ENCODE results near the gene TXK. TPM values are rescaled to one million over a fixed set of nuclear protein-coding genes. Genes with fewer than 3 reads are reported as not detected.

Gene TXK
- total RNA-seq, 2 donors from 2014 or later = 2.7 to 2.8 TPM

GRCh38 chr4:48130100-48130499, 4.0 kb downstream of the TXK start:
- H3K36me3 ChIP-seq = no peaks in the 10 kb centered on the region
- no peak overlapping the region for H3K4me3 ChIP-seq

GRCh38 chr4:48129307-48130014, 4.6 kb downstream of the TXK start:
- no peak for ATAC-seq (ENCODE audit: insufficient number of reproducible peaks, low FRiP score, low read depth)
- Histone ChIP-seq H3K9me3 (no peaks in the 10 kb centered on the region), H3K4me1 (ENCODE audit: control insufficient read depth in 1 of 2, low read depth in 2 of 2) (peaks cover 14 to 27% of the 10 kb centered on the region in 2 donors), H3K4me3 (no peak overlapping the region), H3K36me3 (no peaks in the 10 kb centered on the region), H3K27ac (no peak overlapping the region), H3K27me3 (replicated peaks; ENCODE audit: insufficient read depth) (no peaks in the 10 kb centered on the region)
- no peak for DNase-seq (ENCODE audit: low spot score)
- no peak for TF ChIP-seq CTCF (IDR thresholded peaks at IDR 0.05)

More at GRCh38 chr4:48130100-48130499, 4.0 kb downstream of the TXK start:
- ATAC-seq (ENCODE audit: insufficient number of reproducible peaks, low FRiP score, low read depth) = no peak
- Histone ChIP-seq H3K27me3 (replicated peaks; ENCODE audit: insufficient read depth) (no peaks in the 10 kb centered on the region), H3K9me3 (no peaks in the 10 kb centered on the region), H3K27ac (no peak overlapping the region), H3K4me1 (ENCODE audit: control insufficient read depth in 1 of 2, low read depth in 2 of 2) (peaks cover 14 to 27% of the 10 kb centered on the region in 2 donors)
- DNase-seq (ENCODE audit: low spot score) = no peak
- no peak for TF ChIP-seq CTCF (IDR thresholded peaks at IDR 0.05)

- peak; percentile 49 for TF ChIP-seq CTCF (IDR thresholded peaks at IDR 0.05)
- Histone ChIP-seq H3K9me3 (no peaks in the 10 kb centered on the region), H3K36me3 (no peaks in the 10 kb centered on the region), H3K4me3 (peak overlapping the region; percentile 67), H3K27me3 (replicated peaks; ENCODE audit: insufficient read depth) (no peaks in the 10 kb centered on the region), H3K27ac (peak overlapping the region; percentile 70 to 77), H3K4me1 (ENCODE audit: control insufficient read depth in 1 of 2, low read depth in 2 of 2) (peaks cover 14 to 27% of the 10 kb centered on the region in 2 donors)
- ATAC-seq (ENCODE audit: insufficient number of reproducible peaks, low FRiP score, low read depth) (peak; percentile 49), DNase-seq (ENCODE audit: low spot score) (peak; percentile 5)
Measured at GRCh38 chr4:48127682-48128404, 6.2 kb downstream of the TXK start.

- TF ChIP-seq CTCF (IDR thresholded peaks at IDR 0.05) = no peak
- H3K9me3 ChIP-seq = no peaks in the 10 kb centered on the region
- no peaks in the 10 kb centered on the region for H3K36me3 ChIP-seq
- peak overlapping the region; percentile 70 to 77 for H3K27ac ChIP-seq
- DNase-seq (ENCODE audit: low spot score) = no peak
- H3K4me1 ChIP-seq (ENCODE audit: control insufficient read depth in 1 of 2, low read depth in 2 of 2) = peaks cover 14 to 27% of the 10 kb centered on the region in 2 donors
- no peaks in the 10 kb centered on the region for H3K27me3 ChIP-seq (replicated peaks; ENCODE audit: insufficient read depth)
- ATAC-seq (ENCODE audit: insufficient number of reproducible peaks, low FRiP score, low read depth) = no peak
- H3K4me3 ChIP-seq = no peak overlapping the region
Measured at GRCh38 chr4:48127231-48127630, 6.8 kb downstream of the TXK start.

- no peak overlapping the region for H3K27ac ChIP-seq
- H3K36me3 ChIP-seq = no peaks in the 10 kb centered on the region
- peaks cover 14 to 27% of the 10 kb centered on the region in 2 donors for H3K4me1 ChIP-seq (ENCODE audit: control insufficient read depth in 1 of 2, low read depth in 2 of 2)
- TF ChIP-seq CTCF (IDR thresholded peaks at IDR 0.05) = no peak
- H3K27me3 ChIP-seq (replicated peaks; ENCODE audit: insufficient read depth) = no peaks in the 10 kb centered on the region
- DNase-seq (ENCODE audit: low spot score) (no peak), ATAC-seq (ENCODE audit: insufficient number of reproducible peaks, low FRiP score, low read depth) (no peak)
- H3K9me3 ChIP-seq = no peaks in the 10 kb centered on the region
- no peak overlapping the region for H3K4me3 ChIP-seq
Measured at GRCh38 chr4:48126621-48127020, 7.4 kb downstream of the TXK start.
